ENCODE measurements around the gene NME4. TPM values are rescaled to one million over a fixed set of nuclear protein-coding genes. Genes with fewer than 3 reads are reported as not detected.
"Not testable (repeated sequence)": the region's sequence is repeated elsewhere in the genome, so short reads cannot be mapped to it uniquely, and the experiment has no call there.

NME4 gene
- total RNA-seq, 5 donors from 2014 or later (not counting 1 experiment from before 2014, with no cell fraction given), result 32.5 to 48.4 (median 41.3) TPM

- ATAC-seq (replicated peaks in 1 of 4), result peak in 1 of 4 experiments; percentile 7
- H3K9me3 Mint-ChIP-seq; H3K4me1 Mint-ChIP-seq; H3K27me3 Mint-ChIP-seq; H3K36me3 Mint-ChIP-seq; H3K27ac ChIP-seq (ENCODE audit: low read length); H3K9me3 ChIP-seq; H3K4me3 Mint-ChIP-seq; DNase-seq; H3K36me3 ChIP-seq (ENCODE audit: control insufficient read depth in 2 of 2, extremely low read depth in 1 of 2, insufficient read depth in 1 of 2, low read length in 1 of 2); H3K27ac Mint-ChIP-seq; POLR2A ChIA-PET; H3K4me3 ChIP-seq (ENCODE audit: control insufficient read depth in 1 of 2, extremely low read depth in 1 of 2, low read length in 1 of 2): not testable (repeated sequence)
- WGBS (ENCODE audit: insufficient coverage), result 90% methylated on average over 4 of the region's 24 CpGs
- CTCF ChIA-PET, result interaction anchor here (0.6 to 1.4 kb wide), 7 partner anchors 10 to 287 kb away, joined by 3 to 8 read pairs (median 4); partner anchors contain the start of genes AXIN1 (in 1 of the 2) and LUC7L (in 1 of the 2)
- Histone ChIP-seq H3K4me1 (ENCODE audit: control insufficient read depth in 1 of 2, extremely low read depth in 1 of 2, insufficient read depth in 2 of 2, low read length in 2 of 2) (peaks cover 0 to 12% of the 10 kb centered on the region in 2 experiments), H3K27me3 (replicated peaks in 1 of 2; ENCODE audit: control insufficient read depth in 2 of 2, extremely low read depth in 1 of 2, insufficient read depth in 2 of 2, low read length in 1 of 2) (peaks cover 0 to 19% of the 10 kb centered on the region in 2 experiments)
Measured at GRCh38 chr16:362702-362999, 34.3 kb upstream of the NME4 start.

- Mint-ChIP-seq H3K36me3 (peaks cover 4% of the 10 kb centered on the region), H3K4me3 (no peak overlapping the region), H3K27me3 (peaks cover 0 to 4% of the 10 kb centered on the region in 2 donors), H3K9me3 (no peaks in the 10 kb centered on the region), H3K27ac (no peak overlapping the region), H3K4me1 (peaks cover 5 to 7% (median 5%) of the 10 kb centered on the region in 3 donors)
- no peak for DNase-seq
- ATAC-seq (replicated peaks in 1 of 4), result no peak
- peaks cover 0 to 12% of the 10 kb centered on the region in 2 experiments for H3K4me1 ChIP-seq (ENCODE audit: control insufficient read depth in 1 of 2, extremely low read depth in 1 of 2, insufficient read depth in 2 of 2, low read length in 2 of 2)
- H3K9me3 ChIP-seq, result no peaks in the 10 kb centered on the region
- peaks cover 0 to 8% of the 10 kb centered on the region in 2 donors for H3K36me3 ChIP-seq (ENCODE audit: control insufficient read depth in 2 of 2, extremely low read depth in 1 of 2, insufficient read depth in 1 of 2, low read length in 1 of 2)
- H3K4me3 ChIP-seq (ENCODE audit: control insufficient read depth in 1 of 2, extremely low read depth in 1 of 2, low read length in 1 of 2), result no peak overlapping the region
- H3K27ac ChIP-seq (ENCODE audit: low read length), result no peak overlapping the region
- ChIA-PET POLR2A (no interaction called here), CTCF (interaction anchor here in 1 of 2 donors (1.4 kb wide), 1 partner anchor 135 kb away, joined by 6 read pairs; no protein-coding TSS in a partner anchor)
- WGBS (ENCODE audit: insufficient coverage), result 77% methylated on average over 19 of the region's 20 CpGs
- peaks cover 0 to 19% of the 10 kb centered on the region in 2 experiments for H3K27me3 ChIP-seq (replicated peaks in 1 of 2; ENCODE audit: control insufficient read depth in 2 of 2, extremely low read depth in 1 of 2, insufficient read depth in 2 of 2, low read length in 1 of 2)
Measured at GRCh38 chr16:363110-363765, 33.8 kb upstream of the NME4 start.

DNA sequence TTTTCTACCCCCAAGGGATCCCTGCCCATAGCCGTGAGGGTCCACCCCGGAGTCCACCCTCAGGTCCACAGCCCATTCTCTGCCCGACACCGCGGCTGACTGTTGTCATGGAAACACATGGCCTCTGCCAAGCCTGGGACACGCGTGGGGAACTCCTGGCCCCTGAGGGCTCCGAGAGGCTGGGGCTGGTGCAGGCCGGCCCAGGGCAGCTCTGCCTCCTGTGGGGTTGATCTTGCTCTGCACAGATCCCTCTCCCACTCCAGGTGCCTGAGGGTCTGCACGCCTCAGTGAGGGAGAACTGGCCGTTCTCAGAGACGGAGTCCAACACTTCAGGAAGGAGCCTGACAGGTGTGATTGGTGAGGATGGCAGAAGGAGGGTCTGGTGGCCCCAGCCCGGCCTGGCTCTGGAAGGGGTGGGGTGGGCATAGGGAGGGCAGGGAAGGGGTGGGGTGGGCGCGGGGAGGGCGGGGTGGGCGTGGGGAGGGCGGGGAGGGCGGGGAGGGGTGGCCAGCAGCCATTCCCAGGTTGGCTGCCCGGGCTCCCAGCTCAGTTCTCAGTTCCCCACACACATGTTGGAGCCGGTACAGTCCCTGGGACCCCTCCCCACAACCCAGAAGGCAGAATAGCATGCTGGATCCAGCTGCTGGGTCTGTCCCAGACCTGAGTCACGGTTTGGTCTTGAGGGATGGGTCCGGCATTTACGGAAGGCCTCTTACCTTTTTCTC lies 33.1 kb upstream of the NME4 start:
- H3K27me3 Mint-ChIP-seq, result peaks cover 0 to 4% of the 10 kb centered on the region in 2 donors
- Histone ChIP-seq H3K27me3 (replicated peaks in 1 of 2; ENCODE audit: control insufficient read depth in 2 of 2, extremely low read depth in 1 of 2, insufficient read depth in 2 of 2, low read length in 1 of 2) (peaks cover 0 to 19% of the 10 kb centered on the region in 2 experiments), H3K36me3 (ENCODE audit: control insufficient read depth in 2 of 2, extremely low read depth in 1 of 2, insufficient read depth in 1 of 2, low read length in 1 of 2) (peaks cover 0 to 10% of the 10 kb centered on the region in 2 donors), H3K9me3 (no peaks in the 10 kb centered on the region), H3K4me1 (ENCODE audit: control insufficient read depth in 1 of 2, extremely low read depth in 1 of 2, insufficient read depth in 2 of 2, low read length in 2 of 2) (peaks cover 0 to 14% of the 10 kb centered on the region in 2 experiments), H3K27ac (ENCODE audit: low read length) (no peak overlapping the region), H3K4me3 (ENCODE audit: control insufficient read depth in 1 of 2, extremely low read depth in 1 of 2, low read length in 1 of 2) (no peak overlapping the region)
- CTCF ChIA-PET, result no interaction called here
- peaks cover 7% of the 10 kb centered on the region for H3K36me3 Mint-ChIP-seq
- 33% methylated on average over 9 of the region's 24 CpGs for WGBS (ENCODE audit: insufficient coverage)
- H3K9me3 Mint-ChIP-seq, result no peaks in the 10 kb centered on the region
- H3K4me1 Mint-ChIP-seq, result peaks cover 5 to 7% (median 5%) of the 10 kb centered on the region in 3 donors
- DNase-seq (no peak), ATAC-seq (replicated peaks in 1 of 4) (no peak)
- POLR2A ChIA-PET, result no interaction called here
- H3K27ac Mint-ChIP-seq, result no peak overlapping the region
- no peak overlapping the region for H3K4me3 Mint-ChIP-seq

- no peak for ATAC-seq (replicated peaks in 1 of 4)
Measured at GRCh38 chr16:364595-365491, 32.2 kb upstream of the NME4 start.

DNA sequence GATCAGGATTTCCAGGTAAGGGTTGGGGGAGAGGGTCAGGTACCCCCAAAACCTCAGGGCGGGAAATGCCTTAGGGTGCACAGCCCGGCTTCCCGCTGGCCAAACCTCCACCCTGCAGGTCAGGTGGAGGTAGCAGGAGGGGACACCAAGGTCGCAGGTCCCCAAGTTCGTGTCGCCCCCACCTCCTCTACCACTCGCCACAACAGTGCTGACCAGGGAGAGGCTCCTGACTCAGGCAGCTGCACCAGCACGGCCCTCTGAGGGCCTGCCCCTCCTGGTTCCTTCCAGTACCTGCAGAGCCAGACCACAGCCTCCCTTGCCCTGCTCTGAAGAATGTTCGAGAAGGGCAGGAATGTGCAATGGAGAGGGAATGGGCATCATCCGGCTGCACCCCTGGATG lies 30.5 kb upstream of the NME4 start:
- peaks cover 0 to 19% of the 10 kb centered on the region in 2 experiments for H3K27me3 ChIP-seq (replicated peaks in 1 of 2; ENCODE audit: control insufficient read depth in 2 of 2, extremely low read depth in 1 of 2, insufficient read depth in 2 of 2, low read length in 1 of 2)
- H3K9me3 ChIP-seq, result no peaks in the 10 kb centered on the region
- peaks cover 0 to 11% of the 10 kb centered on the region in 2 donors for H3K36me3 ChIP-seq (ENCODE audit: control insufficient read depth in 2 of 2, extremely low read depth in 1 of 2, insufficient read depth in 1 of 2, low read length in 1 of 2)
- POLR2A ChIA-PET, result no interaction called here
- no peak overlapping the region for H3K4me3 ChIP-seq (ENCODE audit: control insufficient read depth in 1 of 2, extremely low read depth in 1 of 2, low read length in 1 of 2)
- CTCF ChIA-PET, result no interaction called here
- no peaks in the 10 kb centered on the region for H3K9me3 Mint-ChIP-seq
- peaks cover 0 to 4% of the 10 kb centered on the region in 2 donors for H3K27me3 Mint-ChIP-seq
- H3K4me1 ChIP-seq (ENCODE audit: control insufficient read depth in 1 of 2, extremely low read depth in 1 of 2, insufficient read depth in 2 of 2, low read length in 2 of 2), result peaks cover 2 to 36% of the 10 kb centered on the region in 2 experiments
- no peak for DNase-seq
- H3K27ac ChIP-seq (ENCODE audit: low read length), result no peak overlapping the region
- no peak overlapping the region for H3K27ac Mint-ChIP-seq
- WGBS (ENCODE audit: insufficient coverage), result no CpG with 5 or more reads among the region's 10 CpGs
- H3K4me3 Mint-ChIP-seq, result no peak overlapping the region
- peaks cover 16 to 20% (median 19%) of the 10 kb centered on the region in 3 donors for H3K4me1 Mint-ChIP-seq
- peaks cover 8% of the 10 kb centered on the region for H3K36me3 Mint-ChIP-seq
- no peak for ATAC-seq (replicated peaks in 1 of 4)

More at GRCh38 chr16:364595-365491, 32.2 kb upstream of the NME4 start:
- Mint-ChIP-seq H3K4me3 (no peak overlapping the region), H3K36me3 (peaks cover 8% of the 10 kb centered on the region), H3K27me3 (peaks cover 0 to 4% of the 10 kb centered on the region in 2 donors), H3K9me3 (no peaks in the 10 kb centered on the region), H3K27ac (no peak overlapping the region), H3K4me1 (peaks cover 7 to 11% (median 10%) of the 10 kb centered on the region in 3 donors)
- POLR2A ChIA-PET, result no interaction called here
- H3K9me3 ChIP-seq, result no peaks in the 10 kb centered on the region
- H3K36me3 ChIP-seq (ENCODE audit: control insufficient read depth in 2 of 2, extremely low read depth in 1 of 2, insufficient read depth in 1 of 2, low read length in 1 of 2), result peaks cover 0 to 10% of the 10 kb centered on the region in 2 donors
- H3K4me1 ChIP-seq (ENCODE audit: control insufficient read depth in 1 of 2, extremely low read depth in 1 of 2, insufficient read depth in 2 of 2, low read length in 2 of 2), result peaks cover 0 to 23% of the 10 kb centered on the region in 2 experiments
- H3K4me3 ChIP-seq (ENCODE audit: control insufficient read depth in 1 of 2, extremely low read depth in 1 of 2, low read length in 1 of 2), result no peak overlapping the region
- 61% methylated on average over 10 of the region's 19 CpGs for WGBS (ENCODE audit: insufficient coverage)
- H3K27ac ChIP-seq (ENCODE audit: low read length), result no peak overlapping the region
- peaks cover 0 to 19% of the 10 kb centered on the region in 2 experiments for H3K27me3 ChIP-seq (replicated peaks in 1 of 2; ENCODE audit: control insufficient read depth in 2 of 2, extremely low read depth in 1 of 2, insufficient read depth in 2 of 2, low read length in 1 of 2)
- no peak for DNase-seq
- CTCF ChIA-PET, result interaction anchor here in 1 of 2 donors (0.5 kb wide), 1 partner anchor 113 kb away, joined by 4 read pairs; no protein-coding TSS in a partner anchor

DNA sequence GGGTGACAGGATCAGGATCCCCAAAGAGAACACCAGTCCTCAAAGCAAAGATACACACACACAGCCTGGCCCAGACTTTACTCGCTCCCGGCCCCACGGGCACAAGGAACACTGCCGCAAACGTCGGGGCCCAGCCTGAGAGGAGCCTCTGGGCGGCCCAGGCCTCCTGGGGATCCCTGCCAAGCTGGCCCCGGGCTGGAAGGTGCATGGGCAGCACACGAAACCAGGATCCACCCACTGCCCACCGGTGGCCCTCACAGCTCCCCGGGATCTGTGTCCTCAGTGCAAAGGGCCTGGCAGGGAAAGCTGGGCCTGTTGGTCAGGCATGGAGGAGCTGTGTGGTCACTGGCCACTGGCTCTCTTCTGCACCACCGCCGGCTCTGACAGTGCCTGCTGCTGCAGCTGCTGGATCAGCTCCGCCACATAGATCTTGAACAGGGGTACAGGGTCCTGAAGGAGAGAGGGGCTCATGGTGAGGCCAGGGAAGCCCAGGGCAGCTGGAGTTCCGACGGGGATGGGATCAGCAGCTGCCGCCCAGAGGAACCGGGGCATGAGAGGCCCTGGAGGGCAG lies 29.6 kb upstream of the NME4 start:
- no peak overlapping the region for H3K27ac Mint-ChIP-seq
- Histone ChIP-seq H3K27ac (ENCODE audit: low read length) (no peak overlapping the region), H3K27me3 (replicated peaks in 1 of 2; ENCODE audit: control insufficient read depth in 2 of 2, extremely low read depth in 1 of 2, insufficient read depth in 2 of 2, low read length in 1 of 2) (peaks cover 0 to 17% of the 10 kb centered on the region in 2 experiments), H3K9me3 (no peaks in the 10 kb centered on the region), H3K36me3 (ENCODE audit: control insufficient read depth in 2 of 2, extremely low read depth in 1 of 2, insufficient read depth in 1 of 2, low read length in 1 of 2) (peaks cover 1 to 20% of the 10 kb centered on the region in 2 donors), H3K4me1 (ENCODE audit: control insufficient read depth in 1 of 2, extremely low read depth in 1 of 2, insufficient read depth in 2 of 2, low read length in 2 of 2) (peaks cover 2 to 30% of the 10 kb centered on the region in 2 experiments), H3K4me3 (ENCODE audit: control insufficient read depth in 1 of 2, extremely low read depth in 1 of 2, low read length in 1 of 2) (no peak overlapping the region)
- H3K9me3 Mint-ChIP-seq, result no peaks in the 10 kb centered on the region
- ChIA-PET POLR2A (no interaction called here), CTCF (no interaction called here)
- ATAC-seq (replicated peaks in 1 of 4) (no peak), DNase-seq (no peak)
- peaks cover 0 to 4% of the 10 kb centered on the region in 2 donors for H3K27me3 Mint-ChIP-seq
- peaks cover 16 to 20% (median 18%) of the 10 kb centered on the region in 3 donors for H3K4me1 Mint-ChIP-seq
- 96% methylated on average over 16 of the region's 18 CpGs for WGBS (ENCODE audit: insufficient coverage)
- peaks cover 12% of the 10 kb centered on the region for H3K36me3 Mint-ChIP-seq
- peak overlapping the region in 1 of 3 donors; percentile 24 for H3K4me3 Mint-ChIP-seq
